PFSK-1 (cell line): Measurements from ENCODE around the gene SLC1A7.

Source experiments
- FOXP2 ChIP-seq: optimal IDR thresholded peaks from 2 replicates; pipeline ENCODE3; 2011; ENCODE audit warnings: borderline replicate concordance, control low read depth, inconsistent platforms; ENCODE audit not compliant: insufficient read depth; ENCODE audit errors: extremely low read length, extremely low read depth
- POLR2AphosphoS5 ChIP-seq: IDR thresholded peaks from 2 replicates; pipeline ENCODE4 v1.6.1; 2012; ENCODE audit warnings: low read depth, mild to moderate bottlenecking, control low read depth, low read length, moderate library complexity
- SIN3A ChIP-seq: IDR thresholded peaks from 2 replicates; pipeline ENCODE4 v1.6.1; 2012; ENCODE audit warnings: mild to moderate bottlenecking, low read length, moderate library complexity, borderline replicate concordance; ENCODE audit not compliant: insufficient read depth
- TAF1 ChIP-seq: IDR thresholded peaks from 2 replicates; pipeline ENCODE4 v1.6.1; 2012; ENCODE audit warnings: low read length, control low read depth, borderline replicate concordance; ENCODE audit not compliant: insufficient read depth
- TF ChIP-seq, protein P1 (sequence below), 2 experiments: IDR thresholded peaks; 2 replicates each; pipeline versions ENCODE4 v1.6.1 to v1.8.0; 2011 to 2012; ENCODE audit warnings: low read depth in 2 of 2, low read length in 2 of 2, control low read depth in 1 of 2, inconsistent platforms in 1 of 2, mild to moderate bottlenecking in 1 of 2, moderate library complexity in 1 of 2; ENCODE audit not compliant: insufficient read depth in 1 of 2

Gene SLC1A7

DNA sequence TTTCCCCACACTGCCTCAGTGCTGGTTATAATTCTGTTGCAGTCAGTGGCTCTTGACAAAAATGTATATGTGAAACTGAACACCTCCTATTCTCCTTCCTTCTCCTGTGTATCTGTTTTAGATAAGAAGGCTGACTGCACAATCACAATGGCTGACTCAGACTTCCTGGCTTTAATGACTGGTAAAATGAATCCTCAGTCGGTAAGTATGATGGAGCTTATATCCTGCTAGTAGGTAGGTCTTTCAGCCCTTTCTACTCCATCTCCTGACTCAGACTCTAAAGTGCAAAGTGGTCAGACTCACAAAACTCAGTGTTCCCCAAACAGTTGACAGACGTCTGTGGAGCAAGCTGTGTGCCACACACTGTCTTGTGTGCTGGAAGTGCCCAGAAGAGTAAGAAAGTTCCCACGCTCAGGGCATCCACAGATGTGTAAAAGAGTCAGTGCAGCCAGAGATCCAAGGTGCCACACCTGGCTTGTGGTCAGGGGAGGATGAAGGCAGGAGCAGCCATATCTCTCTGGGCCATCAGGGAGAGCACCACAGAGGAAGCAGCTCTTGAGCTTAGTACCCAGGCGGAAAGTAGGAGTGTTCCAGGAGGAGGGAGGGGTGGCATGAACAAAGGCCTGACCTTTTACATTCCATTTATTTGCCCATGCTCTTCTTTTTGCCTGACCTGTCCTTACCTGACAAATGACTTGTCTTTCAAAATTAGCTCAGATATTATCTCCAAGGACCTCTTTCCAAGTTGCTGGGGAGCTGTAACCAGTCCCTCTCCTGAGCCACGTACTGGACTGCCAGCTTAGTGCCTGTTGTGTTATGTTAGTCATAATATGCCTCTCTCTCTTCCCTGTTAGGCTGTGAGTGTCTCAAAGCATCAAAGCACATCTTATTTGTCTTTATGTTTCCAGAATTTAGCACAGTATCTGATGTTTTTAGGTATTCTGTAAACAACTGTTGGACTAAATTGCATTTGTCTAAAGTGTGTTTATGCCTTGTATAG is 94.4 kb downstream of the SLC1A7 start:
- TF ChIP-seq POLR2AphosphoS5 (no peak), SIN3A (no peak), FOXP2 (no peak), TAF1 (no peak)
- TF ChIP-seq, protein P1, sequence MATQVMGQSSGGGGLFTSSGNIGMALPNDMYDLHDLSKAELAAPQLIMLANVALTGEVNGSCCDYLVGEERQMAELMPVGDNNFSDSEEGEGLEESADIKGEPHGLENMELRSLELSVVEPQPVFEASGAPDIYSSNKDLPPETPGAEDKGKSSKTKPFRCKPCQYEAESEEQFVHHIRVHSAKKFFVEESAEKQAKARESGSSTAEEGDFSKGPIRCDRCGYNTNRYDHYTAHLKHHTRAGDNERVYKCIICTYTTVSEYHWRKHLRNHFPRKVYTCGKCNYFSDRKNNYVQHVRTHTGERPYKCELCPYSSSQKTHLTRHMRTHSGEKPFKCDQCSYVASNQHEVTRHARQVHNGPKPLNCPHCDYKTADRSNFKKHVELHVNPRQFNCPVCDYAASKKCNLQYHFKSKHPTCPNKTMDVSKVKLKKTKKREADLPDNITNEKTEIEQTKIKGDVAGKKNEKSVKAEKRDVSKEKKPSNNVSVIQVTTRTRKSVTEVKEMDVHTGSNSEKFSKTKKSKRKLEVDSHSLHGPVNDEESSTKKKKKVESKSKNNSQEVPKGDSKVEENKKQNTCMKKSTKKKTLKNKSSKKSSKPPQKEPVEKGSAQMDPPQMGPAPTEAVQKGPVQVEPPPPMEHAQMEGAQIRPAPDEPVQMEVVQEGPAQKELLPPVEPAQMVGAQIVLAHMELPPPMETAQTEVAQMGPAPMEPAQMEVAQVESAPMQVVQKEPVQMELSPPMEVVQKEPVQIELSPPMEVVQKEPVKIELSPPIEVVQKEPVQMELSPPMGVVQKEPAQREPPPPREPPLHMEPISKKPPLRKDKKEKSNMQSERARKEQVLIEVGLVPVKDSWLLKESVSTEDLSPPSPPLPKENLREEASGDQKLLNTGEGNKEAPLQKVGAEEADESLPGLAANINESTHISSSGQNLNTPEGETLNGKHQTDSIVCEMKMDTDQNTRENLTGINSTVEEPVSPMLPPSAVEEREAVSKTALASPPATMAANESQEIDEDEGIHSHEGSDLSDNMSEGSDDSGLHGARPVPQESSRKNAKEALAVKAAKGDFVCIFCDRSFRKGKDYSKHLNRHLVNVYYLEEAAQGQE (IDR thresholded peaks at IDR 0.05; ENCODE audit: insufficient read depth in 1 of 2, low read depth in 2 of 2, low read length in 2 of 2) = no peak

DNA sequence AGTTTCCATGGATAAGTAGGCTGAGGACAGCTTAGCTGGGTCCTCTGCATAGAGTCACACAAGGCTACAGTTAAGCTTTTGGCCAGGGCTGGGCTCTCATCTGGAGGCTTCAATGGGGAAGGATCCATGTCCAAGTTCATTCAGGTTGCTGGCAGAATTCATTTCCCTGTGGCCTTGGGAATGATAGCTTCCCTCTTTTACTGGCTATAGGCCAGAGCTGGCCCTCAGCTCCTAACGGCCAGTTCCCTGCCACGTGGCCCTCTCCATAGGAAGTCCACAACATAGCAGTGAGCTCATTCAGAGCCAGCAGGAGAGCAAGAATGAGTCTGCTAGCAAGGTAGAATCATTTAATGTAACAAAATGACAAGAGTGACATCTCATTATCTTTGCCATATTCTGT is 95.5 kb downstream of the SLC1A7 start:
- TF ChIP-seq FOXP2 (peak; percentile 21), TAF1 (no peak), SIN3A (no peak)
- TF ChIP-seq, protein P1 (IDR thresholded peaks at IDR 0.05; ENCODE audit: insufficient read depth in 1 of 2, low read depth in 2 of 2, low read length in 2 of 2) = no peak

DNA sequence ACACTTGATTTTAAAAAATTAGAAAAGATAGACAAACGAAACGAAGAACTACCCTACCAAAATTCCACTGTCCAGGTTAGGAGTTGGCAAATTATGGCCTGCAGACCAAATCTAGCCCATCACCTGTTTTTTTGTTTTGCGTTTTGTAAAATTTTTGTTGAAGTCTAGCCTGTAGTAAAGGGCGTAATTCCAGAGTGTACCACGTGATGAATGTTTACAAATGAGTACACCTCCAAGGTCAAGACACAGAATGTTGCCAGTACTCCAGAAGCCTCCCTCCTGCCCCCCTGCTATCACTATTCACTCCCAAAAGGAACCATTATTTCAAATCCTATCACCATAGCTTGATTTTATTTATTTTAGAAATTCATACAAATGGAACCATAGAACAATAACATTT is 97.5 kb downstream of the SLC1A7 start:
- TF ChIP-seq SIN3A (no peak), FOXP2 (no peak)

DNA sequence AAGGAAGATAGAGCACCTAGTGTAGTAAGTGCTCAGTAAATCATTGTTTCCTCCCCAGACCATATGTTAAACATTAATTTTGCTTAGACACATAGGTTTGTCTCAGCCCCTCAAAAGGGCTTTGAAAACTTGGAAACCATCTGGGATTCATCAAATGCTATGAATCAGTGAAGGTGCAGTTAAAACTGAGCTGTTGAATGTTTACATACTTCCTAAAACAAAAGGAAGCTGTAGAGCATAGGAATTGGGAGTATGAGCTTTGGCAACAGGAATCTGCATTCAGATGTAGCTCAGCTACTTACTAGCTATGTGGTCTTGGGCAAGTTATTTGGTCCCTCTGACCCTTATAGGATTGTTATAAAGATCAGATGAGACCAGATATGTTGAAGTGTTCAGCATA is 99.2 kb downstream of the SLC1A7 start:
- TF ChIP-seq, protein P1 (IDR thresholded peaks at IDR 0.05; ENCODE audit: insufficient read depth in 1 of 2, low read depth in 2 of 2, low read length in 2 of 2) = no peak
- TF ChIP-seq SIN3A = no peak
- no peak for TF ChIP-seq TAF1
- TF ChIP-seq FOXP2 = no peak
- no peak for TF ChIP-seq POLR2AphosphoS5

DNA sequence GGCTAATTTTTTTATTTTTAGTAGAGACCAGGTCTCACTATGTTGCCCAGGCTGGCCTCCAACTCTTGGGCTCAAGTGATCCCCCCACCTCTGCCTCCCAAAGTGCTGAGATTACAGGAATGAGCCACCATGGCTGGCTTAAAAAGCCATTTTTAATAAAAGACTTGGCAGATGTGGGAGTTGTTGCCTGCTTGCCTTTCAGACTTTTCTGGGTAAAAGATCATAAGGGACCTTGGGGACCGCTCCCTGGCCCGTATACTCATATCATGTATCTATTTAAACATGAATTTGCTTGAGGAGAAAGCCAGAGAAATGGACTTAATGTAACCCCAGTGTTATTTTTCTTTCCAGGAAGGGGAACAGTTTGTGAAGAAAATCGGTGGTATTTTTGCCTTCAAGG is 103.9 kb downstream of the SLC1A7 start:
- TF ChIP-seq, protein P1 (IDR thresholded peaks at IDR 0.05; ENCODE audit: insufficient read depth in 1 of 2, low read depth in 2 of 2, low read length in 2 of 2) = no peak
- no peak for TF ChIP-seq SIN3A
- TF ChIP-seq FOXP2 = no peak
- no peak for TF ChIP-seq POLR2AphosphoS5
- no peak for TF ChIP-seq TAF1
